K562 (cell line): Measurements from ENCODE around the gene NR6A1. TPM values are rescaled to one million over a fixed set of nuclear protein-coding genes. Genes with fewer than 3 reads are reported as not detected.
A peak's percentile ranks its signal among the peaks of the same experiment; 100 is the strongest.

ENCODE experiments used
- ATAC-seq: fragments of 200-7000 bp; cut with Tn5 transposase; 3 replicates; pipeline ENCODE4 v1.9.1; 2020; ENCODE audit warnings: moderate library complexity
- BruUV-seq: library from RNA; stranded (reverse); fragments of 400-500 nt; replicated peaks from 2 replicates; lab custom pipeline; 2021; lab: Mats Ljungman, UMichigan
- CTCF ChIA-PET: fragments of 300-600 bp; formaldehyde crosslinking; extraction: SDS; loops from one replicate; lab custom pipeline; 2021; ENCODE audit warnings: low intra/inter-chr PET ratio; lab: Yijun Ruan, JAX
- POLR2A ChIA-PET: fragments of 300-600, 350-650 bp; sonication (Branson Sonifier 250); formaldehyde crosslinking; extraction: SDS; loops from one replicate; lab custom pipeline; 2021; ENCODE audit warnings: antibody characterized with exemption, inconsistent platforms; lab: Yijun Ruan, JAX
- DNase-seq, 4 experiments: peaks; one replicate each; pipeline versions ENCODE4 v3.0.0 to v3.0.0-alpha.2; 2011 to 2018; ENCODE audit warnings: low spot score in 3 of 4, mixed read lengths in 3 of 4; ENCODE audit errors: extremely low read depth in 1 of 4
- FAIRE-seq: peaks from 2 replicates; lab custom pipeline; 2011; peaks lifted over from hg19 to GRCh38; lab: Jason Lieb, UNC
- H2AFZ ChIP-seq: 2 replicates; pipeline ENCODE4 v1.6.0; 2011; ENCODE audit warnings: low read depth, low read length, control low read depth, inconsistent platforms
- H3K27ac ChIP-seq: fragments of 200-600 bp; 3 replicates; pipeline ENCODE4 v1.8.0; 2011; ENCODE audit warnings: low read depth, mild to moderate bottlenecking, control low read depth, inconsistent platforms, low read length, moderate library complexity, mixed read lengths; ENCODE audit errors: extremely low read depth
- H3K27me3 ChIP-seq, 2 experiments: fragments of 300-600 bp in 1 of 2; 2 replicates in 1 of 2; 3 replicates in 1 of 2; pipeline versions ENCODE4 v1.6.0 to v1.8.0; 2011; ENCODE audit warnings: inconsistent platforms in 2 of 2, low read length in 2 of 2, mild to moderate bottlenecking in 1 of 2, mixed read lengths in 1 of 2, moderate library complexity in 1 of 2; ENCODE audit not compliant: control insufficient read depth in 2 of 2, insufficient read depth in 2 of 2
- H3K36me3 ChIP-seq: fragments of 300-600 bp; 3 replicates; pipeline ENCODE4 v1.8.0; 2011; ENCODE audit warnings: mild to moderate bottlenecking, low read length, inconsistent platforms; ENCODE audit not compliant: control insufficient read depth, insufficient read depth
- H3K4me1 ChIP-seq, 2 experiments: fragments of 200-600 bp in 1 of 2; replicated peaks in 1 of 2; 2 replicates in 1 of 2; 3 replicates in 1 of 2; pipeline versions ENCODE4 v1.5.1 to v1.8.0; 2011; ENCODE audit warnings: inconsistent platforms in 2 of 2, low read length in 2 of 2, mild to moderate bottlenecking in 1 of 2, mixed read lengths in 1 of 2, moderate library complexity in 1 of 2; ENCODE audit not compliant: control insufficient read depth in 2 of 2, insufficient read depth in 2 of 2
- H3K4me2 ChIP-seq: 2 replicates; pipeline ENCODE4 v1.6.1; 2011; ENCODE audit warnings: low read length, control low read depth, inconsistent platforms, mixed read lengths; ENCODE audit not compliant: insufficient read depth
- H3K4me3 ChIP-seq: fragments of 200-600 bp; sonication (generic), shearing (Covaris generic); 2 replicates; pipeline ENCODE4 v1.5.1; 2016; ENCODE audit warnings: control low read depth, inconsistent platforms
- H3K79me2 ChIP-seq: fragments of 200-600 bp; 3 replicates; pipeline ENCODE4 v1.8.0; 2011; ENCODE audit warnings: low read length, inconsistent platforms; ENCODE audit not compliant: control insufficient read depth, insufficient read depth
- H3K9ac ChIP-seq, 2 experiments: 2 replicates each; pipeline versions ENCODE4 v1.6.0 to v1.6.1; 2011; ENCODE audit warnings: low read depth in 2 of 2, low read length in 2 of 2, control low read depth in 1 of 2, inconsistent platforms in 1 of 2, mild to moderate bottlenecking in 1 of 2, mixed read lengths in 1 of 2; ENCODE audit not compliant: insufficient read depth in 1 of 2
- H3K9me1 ChIP-seq: one replicate; pipeline ENCODE4 v1.6.0; 2011; ENCODE audit warnings: inconsistent platforms, mild to moderate bottlenecking, low read length, moderate library complexity; ENCODE audit not compliant: control insufficient read depth, insufficient read depth
- H3K9me3 ChIP-seq: replicated peaks from 2 replicates; pipeline ENCODE4 v1.5.1; 2011; ENCODE audit warnings: low read depth, low read length, inconsistent platforms; ENCODE audit not compliant: control insufficient read depth, insufficient read depth
- H4K20me1 ChIP-seq: replicated peaks from 2 replicates; pipeline ENCODE4 v1.6.1; 2011; ENCODE audit warnings: low read length, inconsistent platforms, mixed read lengths; ENCODE audit not compliant: control insufficient read depth, insufficient read depth
- CBFA2T3 ChIP-seq: fragments of 450-650 bp; IDR thresholded peaks from 2 replicates; pipeline ENCODE4 v1.6.1; 2017
- CXXC5 ChIP-seq: fragments of 250-450 bp; sonication (Bioruptor Pico); IDR thresholded peaks from 2 replicates; pipeline ENCODE4 v1.8.0; 2022; ENCODE audit warnings: inconsistent platforms, mild to moderate bottlenecking, moderate library complexity
- EGR1 ChIP-seq: fragments of 450-650 bp; conservative IDR thresholded peaks from 2 replicates; pipeline ENCODE4 v1.6.1; 2017; ENCODE audit warnings: mild to moderate bottlenecking
- HMG20A ChIP-seq: fragments of 450-650 bp; formaldehyde crosslinking; conservative IDR thresholded peaks from 2 replicates; pipeline ENCODE4 v1.4.0; 2020; ENCODE audit warnings: mild to moderate bottlenecking, mixed read lengths
- HNRNPH1 ChIP-seq: fragments of 200-400 bp; formaldehyde crosslinking; optimal IDR thresholded peaks from 2 replicates; pipeline ENCODE3; 2017; ENCODE audit warnings: low read depth, mild to moderate bottlenecking, low read length, moderate library complexity
- MCM5 ChIP-seq: fragments of 450-650 bp; IDR thresholded peaks from 2 replicates; pipeline ENCODE4 v1.6.1; 2016; ENCODE audit warnings: low read depth
- RBBP5 ChIP-seq: fragments of 200-600 bp; sonication (generic); IDR thresholded peaks from 2 replicates; pipeline ENCODE4 v1.6.1; 2012; ENCODE audit warnings: borderline replicate concordance, mild to moderate bottlenecking, low read length, control low read depth, inconsistent platforms; ENCODE audit not compliant: insufficient read depth, poor library complexity, severe bottlenecking
- RCOR1 ChIP-seq, 2 experiments: IDR thresholded peaks; 2 replicates each; pipeline ENCODE4 v1.6.1; 2012; ENCODE audit warnings: low read depth in 2 of 2, low read length in 2 of 2, borderline replicate concordance in 1 of 2, improper control_type of control experiment in 1 of 2
- RHOXF2B ChIP-seq: fragments of 250-450 bp; sonication (Bioruptor Pico); conservative IDR thresholded peaks from 2 replicates; pipeline ENCODE4 v1.5.1; 2021
- RNF219 ChIP-seq: fragments of 250-450 bp; sonication (Bioruptor Pico); IDR thresholded peaks from 2 replicates; pipeline ENCODE4 v1.5.0; 2022; ENCODE audit warnings: mild to moderate bottlenecking
- YY1 ChIP-seq, 3 experiments: IDR thresholded peaks; 2 replicates each; pipeline ENCODE4 v1.6.1; 2011; ENCODE audit warnings: low read length in 2 of 3, mild to moderate bottlenecking in 2 of 3, moderate library complexity in 2 of 3, borderline replicate concordance in 1 of 3, control low read depth in 1 of 3, low read depth in 1 of 3; ENCODE audit not compliant: insufficient read depth in 3 of 3, insufficient replicate concordance in 2 of 3, control insufficient read depth in 1 of 3, insufficient read length in 1 of 3; ENCODE audit errors: extremely low read depth in 1 of 3
- ZNF316 ChIP-seq: fragments of 450-650 bp; IDR thresholded peaks from 2 replicates; pipeline ENCODE4 v1.6.1; 2016
- ZNF384 ChIP-seq: IDR thresholded peaks from 2 replicates; pipeline ENCODE4 v1.6.1; 2012; ENCODE audit warnings: low read depth, low read length, improper control_type of control experiment
- ZNF583 ChIP-seq: fragments of 250-450 bp; sonication (Bioruptor Pico); IDR thresholded peaks from 2 replicates; pipeline ENCODE4 v1.4.0; 2020
- ZNF592 ChIP-seq: fragments of 450-650 bp; IDR thresholded peaks from 2 replicates; pipeline ENCODE4 v1.6.1; 2017; ENCODE audit warnings: antibody characterized with exemption, mild to moderate bottlenecking
- WGBS: fragments of 100-300 bp; shearing (Covaris generic); methylation state at CpG from one replicate; pipeline ENCODE4 v1.1.6; 2016; ENCODE audit warnings: low coverage, mixed read lengths; ENCODE audit not compliant: insufficient coverage; ENCODE audit errors: missing lambda C conversion rate; 5-methylcytosine and 5-hydroxymethylcytosine counted together
- in situ Hi-C: fragments of 300-500 bp; cut with MboI; formaldehyde crosslinking; loops from 4 replicates; pipeline ENCODE4 v1.15.0; 2018; ENCODE audit warnings: inconsistent platforms, mixed read lengths
- intact Hi-C: fragments of 100-400 bp; cut with micrococcal nuclease; formaldehyde crosslinking; loops from 2 replicates; pipeline ENCODE4 v1.14.2; 2022
- polyA plus RNA-seq, 8 experiments: library from polyadenylated mRNA; depleted of rRNA in 4 of 8; stranded (reverse) in 5 of 8; unstranded in 3 of 8; fragments of >200 nt; fragmentation: Nextera tagmentation in 2 of 8; fragmentation: Illumina TruSeq in 1 of 8; extraction: Ambion mirVana in 2 of 8; extraction: Trizol in 1 of 8; gene quantifications; 2 replicates each; pipeline versions ENCODE4 v1.2.1 to v1.2.3, GENCODE V29; 2011 to 2014; ENCODE audit warnings: inconsistent platforms in 1 of 8, missing spikeins in 1 of 8
- total RNA-seq, 7 experiments: library from RNA; depleted of rRNA in 6 of 7; stranded (reverse); fragments of >200 nt in 6 of 7; fragmentation: Illumina TruSeq in 2 of 7; extraction: Trizol in 2 of 7; gene quantifications; 2 replicates each; pipeline versions ENCODE4 v1.2.1 to v1.2.3, GENCODE V29; 2011 to 2021; ENCODE audit warnings: low replicate concordance in 1 of 7

Gene NR6A1
- total and polyA plus RNA-seq, 9 of the 15 experiments (the other 6 are each of a cell fraction or from before 2014, with no cell fraction given): 9.7 to 55.4 (median 28.3) TPM

- peak; percentile 3; the same call in 1 of the 2 replicates for TF ChIP-seq CBFA2T3
- TF ChIP-seq MCM5: no peak
- TF ChIP-seq ZNF592: 0 out of 2 replicates have a peak, but pooled peaks have one; percentile 22
- TF ChIP-seq, all 486 proteins: peak for 4
Measured at GRCh38 chr9:124661271-124661670, 109.8 kb downstream of the NR6A1 start (continued).

GRCh38 chr9:124660341-124660801 is 110.7 kb downstream of the NR6A1 start:
- Histone ChIP-seq H2AFZ (peak overlapping the region; percentile 77), H3K36me3 (peaks cover 2% of the 10 kb centered on the region; the same call in 2 of the 3 replicates), H3K4me1 (peaks cover 0 to 36% of the 10 kb centered on the region in 2 experiments; a peak in 4 of 5 replicates), H3K9me3 (no peaks in the 10 kb centered on the region), H3K9me1 (no peaks in the 10 kb centered on the region), H3K9ac (peak overlapping the region; percentile 59 to 75; a peak in 3 of 4 replicates), H3K27ac (peak overlapping the region; percentile 86), H3K4me2 (peak overlapping the region; percentile 83), H4K20me1 (no peaks in the 10 kb centered on the region), H3K79me2 (peaks cover 77% of the 10 kb centered on the region), H3K4me3 (peak overlapping the region; percentile 39; the same call in 1 of the 2 replicates), H3K27me3 (no peaks in the 10 kb centered on the region)
- WGBS: 30% methylated on average over 11 of the region's 11 CpGs
- intact Hi-C loops (no loop called here), in situ Hi-C loops (no loop called here)
- ATAC-seq (peak; percentile 5; the same call in 2 of the 3 replicates), FAIRE-seq (peak; percentile 63), DNase-seq (peak in 2 of 4 experiments; percentile 29 to 42)
- ChIA-PET POLR2A (interaction anchor here (0.7 to 3.1 kb wide), 13 partner anchors 9 to 106 kb away, joined by 3 to 16 read pairs (median 4); no protein-coding TSS in a partner anchor), CTCF (no interaction called here)
- BruUV-seq: no TSS peak
- no peak for TF ChIP-seq RHOXF2B (CRISPR knock-in tag)
- TF ChIP-seq ZNF384: 0 out of 2 replicates have a peak, but pooled peaks have one; percentile 18
- no peak for TF ChIP-seq ZNF583 (CRISPR knock-in tag)
- no peak for TF ChIP-seq EGR1
- no peak for TF ChIP-seq ZNF316
- peak; percentile 31; the same call in 1 of the 2 replicates for TF ChIP-seq CXXC5 (CRISPR knock-in tag)
- TF ChIP-seq HMG20A (CRISPR knock-in tag): no peak
- TF ChIP-seq RCOR1 (IDR thresholded peaks at IDR 0.05; ENCODE audit: borderline replicate concordance in 1 of 2, low read depth in 2 of 2, low read length in 2 of 2): no peak
- peak in 1 of 3 experiments; percentile 45 for TF ChIP-seq YY1 (IDR thresholded peaks at IDR 0.05; ENCODE audit: borderline replicate concordance in 1 of 3, control insufficient read depth in 1 of 3, extremely low read depth in 1 of 3, insufficient read depth in 3 of 3, insufficient read length in 1 of 3, insufficient replicate concordance in 2 of 3, low read depth in 1 of 3, low read length in 2 of 3)
- TF ChIP-seq RBBP5: peak; percentile 15
- no peak for TF ChIP-seq HNRNPH1
- TF ChIP-seq RNF219: no peak
